GM12878 (cell line): ENCODE data around the gene NHSL2. TPM values are rescaled to one million over a fixed set of nuclear protein-coding genes. Genes with fewer than 3 reads are reported as not detected.

Experiments
- ATAC-seq: fragments of 200-7000 bp; cut with Tn5 transposase; 3 replicates; pipeline ENCODE4 v1.9.1; 2020; ENCODE audit warnings: mild to moderate bottlenecking, moderate library complexity
- BruUV-seq: library from RNA; stranded (reverse); fragments of 400-500 nt; replicated peaks from 2 replicates; lab custom pipeline; 2021; lab: Mats Ljungman, UMichigan
- CTCF ChIA-PET: fragments of 300-600 bp; sonication (Branson Sonifier 250); formaldehyde crosslinking; extraction: SDS; loops from one replicate; lab custom pipeline; 2021; ENCODE audit warnings: inconsistent platforms; lab: Yijun Ruan, JAX
- POLR2A ChIA-PET: fragments of 350-600 bp; formaldehyde crosslinking; extraction: SDS; loops from one replicate; lab custom pipeline; 2021; ENCODE audit warnings: inconsistent platforms; lab: Charles Lee
- RAD21 ChIA-PET: fragments of 300-600 bp; sonication (Branson Sonifier 250); formaldehyde crosslinking; loops from one replicate; lab custom pipeline; 2023; ENCODE audit warnings: antibody characterized with exemption; ENCODE audit not compliant: unreplicated experiment; lab: Charles Lee
- SMC1A ChIA-PET: fragments of 300-600 bp; sonication (Branson Sonifier 250); formaldehyde crosslinking; loops from one replicate; lab custom pipeline; 2023; ENCODE audit not compliant: unreplicated experiment, uncharacterized antibody; lab: Charles Lee
- DNase-seq: peaks from one replicate; pipeline ENCODE4 v3.0.0-alpha.2; 2011; ENCODE audit warnings: low read depth, low spot score
- FAIRE-seq: peaks from 3 replicates; lab custom pipeline; 2011; peaks lifted over from hg19 to GRCh38; lab: Jason Lieb, UNC
- H2AFZ ChIP-seq: 2 replicates; pipeline ENCODE4 v1.6.0; 2011; ENCODE audit warnings: low read depth, low read length, control low read depth; ENCODE audit not compliant: control insufficient read depth
- H3K27ac ChIP-seq: 2 replicates; pipeline ENCODE4 v1.5.1; 2011; ENCODE audit warnings: control low read depth; ENCODE audit not compliant: control insufficient read depth, insufficient read depth
- H3K27me3 ChIP-seq, 2 experiments: replicated peaks in 1 of 2; 2 replicates each; pipeline versions ENCODE4 v1.6.0 to v1.6.1; 2011; ENCODE audit warnings: low read length in 1 of 2; ENCODE audit not compliant: control insufficient read depth in 2 of 2, insufficient read depth in 2 of 2
- H3K36me3 ChIP-seq, 2 experiments: 2 replicates each; pipeline ENCODE4 v1.5.1; 2011; ENCODE audit warnings: low read length in 1 of 2; ENCODE audit not compliant: control insufficient read depth in 2 of 2, insufficient read depth in 2 of 2
- H3K4me1 ChIP-seq: 2 replicates; pipeline ENCODE4 v1.6.1; 2011; ENCODE audit warnings: mild to moderate bottlenecking, low read length, moderate library complexity, mixed read lengths; ENCODE audit not compliant: control insufficient read depth, insufficient read depth
- H3K4me2 ChIP-seq: 2 replicates; pipeline ENCODE4 v1.6.0; 2011; ENCODE audit warnings: control low read depth; ENCODE audit not compliant: control insufficient read depth, insufficient read depth
- H3K4me3 ChIP-seq: fragments of 200-600 bp; sonication (generic); 2 replicates; pipeline ENCODE4 v1.5.1; 2016
- H3K79me2 ChIP-seq: 2 replicates; pipeline ENCODE4 v1.6.0; 2011; ENCODE audit warnings: low read length; ENCODE audit not compliant: control insufficient read depth, insufficient read depth
- H3K9ac ChIP-seq: 2 replicates; pipeline ENCODE4 v1.8.0; 2011; ENCODE audit warnings: low read length, control low read depth, mixed read lengths; ENCODE audit not compliant: control insufficient read depth, insufficient read depth
- H3K9me3 ChIP-seq: replicated peaks from 3 replicates; pipeline ENCODE4 v1.5.1; 2011; ENCODE audit warnings: mild to moderate bottlenecking, low read length; ENCODE audit not compliant: control insufficient read depth, insufficient read depth
- H4K20me1 ChIP-seq: 2 replicates; pipeline ENCODE4 v1.6.0; 2011; ENCODE audit not compliant: control insufficient read depth, insufficient read depth
- BCL11A ChIP-seq: IDR thresholded peaks from 2 replicates; pipeline ENCODE4 v1.6.1; 2011; ENCODE audit warnings: low read depth, low read length
- HDAC6 ChIP-seq: fragments of 200-600 bp; sonication (generic); IDR thresholded peaks from one replicate; pipeline ENCODE4 v1.8.0; 2017; ENCODE audit warnings: antibody characterized with exemption; ENCODE audit not compliant: unreplicated experiment
- MTA2 ChIP-seq: fragments of 450-650 bp; IDR thresholded peaks from 2 replicates; pipeline ENCODE4 v1.6.1; 2016; ENCODE audit warnings: low read depth, mild to moderate bottlenecking, moderate library complexity
- NFYB ChIP-seq: IDR thresholded peaks from 2 replicates; pipeline ENCODE4 v1.6.1; 2011; ENCODE audit warnings: low read depth, mild to moderate bottlenecking, low read length, improper control_type of control experiment, moderate library complexity; ENCODE audit not compliant: insufficient read depth
- NR2C1 ChIP-seq: fragments of 450-650 bp; IDR thresholded peaks from 2 replicates; pipeline ENCODE4 v1.6.1; 2017; ENCODE audit warnings: antibody characterized with exemption, mild to moderate bottlenecking, moderate library complexity
- POLR2AphosphoS5 ChIP-seq: IDR thresholded peaks from 2 replicates; pipeline ENCODE4 v1.6.1; 2011; ENCODE audit warnings: mild to moderate bottlenecking, low read length, inconsistent platforms
- RUNX3 ChIP-seq: IDR thresholded peaks from 2 replicates; pipeline ENCODE4 v1.6.1; 2012; ENCODE audit warnings: low read length, inconsistent platforms
- SMAD1 ChIP-seq: fragments of 450-650 bp; IDR thresholded peaks from 2 replicates; pipeline ENCODE4 v1.6.1; 2018; ENCODE audit warnings: mild to moderate bottlenecking, low read depth; ENCODE audit not compliant: partially characterized antibody
- SMAD5 ChIP-seq: IDR thresholded peaks from 2 replicates; pipeline ENCODE4 v1.6.1; 2016; ENCODE audit warnings: antibody characterized with exemption, low read depth
- YBX1 ChIP-seq: fragments of 450-650 bp; IDR thresholded peaks from 2 replicates; pipeline ENCODE4 v1.6.1; 2016; ENCODE audit warnings: antibody characterized with exemption
- ZNF217 ChIP-seq: fragments of 450-650 bp; IDR thresholded peaks from 2 replicates; pipeline ENCODE4 v1.6.1; 2017; ENCODE audit warnings: antibody characterized with exemption, mild to moderate bottlenecking
- WGBS: methylation state at CpG from one replicate; pipeline ENCODE4 v1.1.6; 2016; ENCODE audit warnings: low lambda C conversion rate; ENCODE audit not compliant: insufficient replicate concordance, insufficient coverage; ENCODE audit errors: missing lambda C conversion rate; 5-methylcytosine and 5-hydroxymethylcytosine counted together
- in situ Hi-C: fragments of 300-500 bp; cut with MboI; formaldehyde crosslinking; loops from 9 replicates; pipeline ENCODE4 v1.14.3; 2018; ENCODE audit warnings: mixed read lengths
- intact Hi-C: fragments of 100-400 bp; cut with micrococcal nuclease; formaldehyde crosslinking; loops from one replicate; pipeline ENCODE4 v1.14.2; 2022; ENCODE audit not compliant: unreplicated experiment
- polyA plus RNA-seq, 11 experiments: library from polyadenylated mRNA; depleted of rRNA in 4 of 11; unstranded in 6 of 11; stranded (reverse) in 5 of 11; fragments of >200 nt; fragmentation: Nextera tagmentation in 4 of 11; fragmentation: Illumina TruSeq in 1 of 11; extraction: Ambion mirVana in 4 of 11; extraction: Trizol in 1 of 11; gene quantifications; 1 replicate in 1 of 11; 2 replicates in 10 of 11; pipeline versions ENCODE4 v1.2.1 to v1.2.3, GENCODE V29; 2011 to 2016; ENCODE audit warnings: inconsistent platforms in 2 of 11, missing spikeins in 2 of 11, low read depth in 1 of 11
- total RNA-seq, 4 experiments: library from RNA; depleted of rRNA in 3 of 4; stranded (reverse); fragments of >200 nt in 3 of 4; fragmentation: Illumina TruSeq in 1 of 4; extraction: Trizol in 1 of 4; gene quantifications; 2 replicates each; pipeline versions ENCODE4 v1.2.1 to v1.2.3, GENCODE V29; 2013 to 2021
- TF ChIP-seq, protein P1 (sequence below): fragments of 450-650 bp; IDR thresholded peaks from 2 replicates; pipeline ENCODE4 v1.6.1; 2014; ENCODE audit warnings: mild to moderate bottlenecking
- TF ChIP-seq, protein P2 (sequence below): fragments of 450-650 bp; IDR thresholded peaks from 2 replicates; pipeline ENCODE4 v1.6.1; 2016; ENCODE audit warnings: mild to moderate bottlenecking
- TF ChIP-seq, protein P3 (sequence below): IDR thresholded peaks from 2 replicates; pipeline ENCODE4 v1.6.1; 2011; ENCODE audit warnings: borderline replicate concordance, low read depth, mild to moderate bottlenecking, moderate library complexity, mixed read lengths, low read length; ENCODE audit not compliant: insufficient read depth; ENCODE audit errors: extremely low read length
- TF ChIP-seq, protein P4 (sequence below): fragments of 450-650 bp; IDR thresholded peaks from 2 replicates; pipeline ENCODE4 v1.6.1; 2017; ENCODE audit warnings: antibody characterized with exemption, mild to moderate bottlenecking, moderate library complexity

NHSL2 gene
- total and polyA plus RNA-seq, 10 of the 15 experiments (the other 5 are each of a cell fraction or from before 2014, with no cell fraction given) = 0.05 to 0.53 (median 0.07) TPM; not detected in 2

DNA sequence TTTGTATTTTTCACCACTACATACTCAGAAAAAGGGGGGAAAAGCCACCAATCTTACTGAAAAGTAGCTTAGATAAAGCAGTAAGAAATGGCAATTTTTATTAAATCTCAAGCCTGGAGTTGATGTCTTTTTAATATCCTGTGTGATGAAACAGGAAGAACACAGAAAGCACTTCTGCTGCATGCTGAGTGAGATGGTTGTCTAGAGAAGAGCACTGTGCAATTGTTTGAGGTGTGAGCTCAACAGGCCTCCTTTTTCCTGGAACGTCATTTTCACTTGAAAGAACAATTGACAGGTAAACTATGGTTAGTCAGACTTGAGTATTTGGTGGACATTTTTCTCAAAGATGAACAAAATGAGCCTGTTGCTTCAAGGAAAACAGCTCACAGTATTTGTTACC, 147.2 kb downstream of the NHSL2 start:
- ChIA-PET SMC1A (no interaction called here), POLR2A (no interaction called here), CTCF (no interaction called here), RAD21 (no interaction called here)
- Histone ChIP-seq H3K79me2 (no peaks in the 10 kb centered on the region), H3K9ac (no peak overlapping the region), H3K9me3 (no peaks in the 10 kb centered on the region), H3K27ac (no peak overlapping the region), H2AFZ (no peak overlapping the region), H3K4me2 (no peak overlapping the region), H3K4me3 (no peak overlapping the region), H3K36me3 (no peaks in the 10 kb centered on the region), H3K27me3 (peaks cover 4 to 5% of the 10 kb centered on the region in 2 experiments; a peak in 2 of 4 replicates), H4K20me1 (no peaks in the 10 kb centered on the region), H3K4me1 (no peaks in the 10 kb centered on the region)
- in situ Hi-C loops (no loop called here), intact Hi-C loops (no loop called here)
- ATAC-seq (no peak), DNase-seq (no peak), FAIRE-seq (no peak)
- BruUV-seq = no TSS peak
- 5% methylated on average over 1 of the region's 1 CpG for WGBS
- TF ChIP-seq YBX1 (no peak), NR2C1 (no peak), RUNX3 (no peak), SMAD1 (no peak), NFYB (no peak), SMAD5 (no peak), MTA2 (no peak), BCL11A (no peak), POLR2AphosphoS5 (no peak), ZNF217 (no peak), HDAC6 (no peak)
- TF ChIP-seq, protein P1, sequence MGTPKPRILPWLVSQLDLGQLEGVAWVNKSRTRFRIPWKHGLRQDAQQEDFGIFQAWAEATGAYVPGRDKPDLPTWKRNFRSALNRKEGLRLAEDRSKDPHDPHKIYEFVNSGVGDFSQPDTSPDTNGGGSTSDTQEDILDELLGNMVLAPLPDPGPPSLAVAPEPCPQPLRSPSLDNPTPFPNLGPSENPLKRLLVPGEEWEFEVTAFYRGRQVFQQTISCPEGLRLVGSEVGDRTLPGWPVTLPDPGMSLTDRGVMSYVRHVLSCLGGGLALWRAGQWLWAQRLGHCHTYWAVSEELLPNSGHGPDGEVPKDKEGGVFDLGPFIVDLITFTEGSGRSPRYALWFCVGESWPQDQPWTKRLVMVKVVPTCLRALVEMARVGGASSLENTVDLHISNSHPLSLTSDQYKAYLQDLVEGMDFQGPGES = no peak
- TF ChIP-seq, protein P2, sequence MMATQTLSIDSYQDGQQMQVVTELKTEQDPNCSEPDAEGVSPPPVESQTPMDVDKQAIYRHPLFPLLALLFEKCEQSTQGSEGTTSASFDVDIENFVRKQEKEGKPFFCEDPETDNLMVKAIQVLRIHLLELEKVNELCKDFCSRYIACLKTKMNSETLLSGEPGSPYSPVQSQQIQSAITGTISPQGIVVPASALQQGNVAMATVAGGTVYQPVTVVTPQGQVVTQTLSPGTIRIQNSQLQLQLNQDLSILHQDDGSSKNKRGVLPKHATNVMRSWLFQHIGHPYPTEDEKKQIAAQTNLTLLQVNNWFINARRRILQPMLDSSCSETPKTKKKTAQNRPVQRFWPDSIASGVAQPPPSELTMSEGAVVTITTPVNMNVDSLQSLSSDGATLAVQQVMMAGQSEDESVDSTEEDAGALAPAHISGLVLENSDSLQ = no peak
- TF ChIP-seq, protein P3, sequence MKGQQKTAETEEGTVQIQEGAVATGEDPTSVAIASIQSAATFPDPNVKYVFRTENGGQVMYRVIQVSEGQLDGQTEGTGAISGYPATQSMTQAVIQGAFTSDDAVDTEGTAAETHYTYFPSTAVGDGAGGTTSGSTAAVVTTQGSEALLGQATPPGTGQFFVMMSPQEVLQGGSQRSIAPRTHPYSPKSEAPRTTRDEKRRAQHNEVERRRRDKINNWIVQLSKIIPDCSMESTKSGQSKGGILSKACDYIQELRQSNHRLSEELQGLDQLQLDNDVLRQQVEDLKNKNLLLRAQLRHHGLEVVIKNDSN = no peak
- TF ChIP-seq, protein P4, sequence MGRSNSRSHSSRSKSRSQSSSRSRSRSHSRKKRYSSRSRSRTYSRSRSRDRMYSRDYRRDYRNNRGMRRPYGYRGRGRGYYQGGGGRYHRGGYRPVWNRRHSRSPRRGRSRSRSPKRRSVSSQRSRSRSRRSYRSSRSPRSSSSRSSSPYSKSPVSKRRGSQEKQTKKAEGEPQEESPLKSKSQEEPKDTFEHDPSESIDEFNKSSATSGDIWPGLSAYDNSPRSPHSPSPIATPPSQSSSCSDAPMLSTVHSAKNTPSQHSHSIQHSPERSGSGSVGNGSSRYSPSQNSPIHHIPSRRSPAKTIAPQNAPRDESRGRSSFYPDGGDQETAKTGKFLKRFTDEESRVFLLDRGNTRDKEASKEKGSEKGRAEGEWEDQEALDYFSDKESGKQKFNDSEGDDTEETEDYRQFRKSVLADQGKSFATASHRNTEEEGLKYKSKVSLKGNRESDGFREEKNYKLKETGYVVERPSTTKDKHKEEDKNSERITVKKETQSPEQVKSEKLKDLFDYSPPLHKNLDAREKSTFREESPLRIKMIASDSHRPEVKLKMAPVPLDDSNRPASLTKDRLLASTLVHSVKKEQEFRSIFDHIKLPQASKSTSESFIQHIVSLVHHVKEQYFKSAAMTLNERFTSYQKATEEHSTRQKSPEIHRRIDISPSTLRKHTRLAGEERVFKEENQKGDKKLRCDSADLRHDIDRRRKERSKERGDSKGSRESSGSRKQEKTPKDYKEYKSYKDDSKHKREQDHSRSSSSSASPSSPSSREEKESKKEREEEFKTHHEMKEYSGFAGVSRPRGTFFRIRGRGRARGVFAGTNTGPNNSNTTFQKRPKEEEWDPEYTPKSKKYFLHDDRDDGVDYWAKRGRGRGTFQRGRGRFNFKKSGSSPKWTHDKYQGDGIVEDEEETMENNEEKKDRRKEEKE = no peak
